Camera-type eye (tissue), 1 donor: ENCODE results near the gene NECAB3. TPM values are rescaled to one million over a fixed set of nuclear protein-coding genes. Genes with fewer than 3 reads are reported as not detected.

Experiments
- total RNA-seq: library from RNA; depleted of rRNA; stranded (reverse); fragments of >200 nt; gene quantifications from one replicate; pipeline ENCODE4 v1.2.3, GENCODE V29; 2014

NECAB3 gene
- 44.3 TPM for total RNA-seq

GRCh38 chr20:33674294-33675135 is at the start of gene NECAB3:
Gene NECAB3, minus strand, starts transcription at chr20:33674428. Its CDS starts 76 bp downstream, at chr20:33674352.

GRCh38 chr20:33719989-33720709 is 45.9 kb upstream of the NECAB3 start, which contains the start of gene PXMP4:
Gene PXMP4, minus strand, starts transcription at chr20:33720310. Its CDS starts 103 bp downstream, at chr20:33720207.

GRCh38 chr20:33686100-33686983 is 12.1 kb upstream of the NECAB3 start, which contains the start of gene E2F1:
Gene E2F1, minus strand, starts transcription at chr20:33686385. Its CDS starts 121 bp downstream, at chr20:33686264.

GRCh38 chr20:33666293-33667244 is 7.7 kb downstream of the NECAB3 start, which contains the start of gene ACTL10:
Gene ACTL10, plus strand, starts transcription at chr20:33666943. Its CDS starts 555 bp downstream, at chr20:33667498.

GRCh38 chr20:33662172-33662571 is 12.1 kb downstream of the NECAB3 start, which contains the start of gene C20orf144:
Gene C20orf144, plus strand, starts transcription at chr20:33662327. Its CDS starts 19 bp downstream, at chr20:33662346.

Other genes with a start within 250 kb of the NECAB3 start
- 16.2 TPM for gene SNTA1, start 230.7 kb downstream of the NECAB3 start, total RNA-seq
- 44.0 TPM for gene CBFA2T2, start 184.3 kb downstream of the NECAB3 start, total RNA-seq
- gene C20orf144, start 12.1 kb downstream of the NECAB3 start, total RNA-seq = 0.22 TPM
- gene ACTL10, start 7.5 kb downstream of the NECAB3 start, total RNA-seq = 0.49 TPM
- gene E2F1, start 12.0 kb upstream of the NECAB3 start, total RNA-seq = 11.6 TPM
- 14.6 TPM for gene PXMP4, start 45.9 kb upstream of the NECAB3 start, total RNA-seq
- gene ZNF341, start 57.6 kb upstream of the NECAB3 start, total RNA-seq = 2.2 TPM
- 75.4 TPM for gene CHMP4B, start 136.9 kb upstream of the NECAB3 start, total RNA-seq